Measurements from ENCODE around the gene ANO6.

The ANO6 gene

DNA sequence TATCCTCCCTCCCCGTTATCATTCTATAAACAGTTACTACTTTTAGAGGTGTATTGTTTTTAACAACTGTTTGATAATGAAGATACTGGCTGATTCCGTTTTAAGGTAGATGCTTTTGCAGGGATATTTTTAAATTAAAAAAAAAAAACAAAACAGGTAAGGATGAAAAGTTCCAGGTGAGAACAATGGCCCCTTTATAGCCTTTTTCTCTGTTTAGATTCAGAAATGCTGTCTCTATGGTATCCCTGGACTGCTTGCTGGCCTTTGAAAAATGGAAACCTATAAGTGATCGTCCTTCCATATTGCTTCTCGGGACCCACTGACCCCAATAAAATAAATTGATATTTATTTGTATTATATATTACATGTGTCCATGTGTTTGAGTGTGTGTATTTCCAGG, 23.2 kb upstream of the ANO6 start:
- in situ Hi-C loops (cut with MboI; ENCODE audit: low sequenced_read_pairs, unreplicated experiment) = no loop called here
- TF ChIP-seq, protein P1, sequence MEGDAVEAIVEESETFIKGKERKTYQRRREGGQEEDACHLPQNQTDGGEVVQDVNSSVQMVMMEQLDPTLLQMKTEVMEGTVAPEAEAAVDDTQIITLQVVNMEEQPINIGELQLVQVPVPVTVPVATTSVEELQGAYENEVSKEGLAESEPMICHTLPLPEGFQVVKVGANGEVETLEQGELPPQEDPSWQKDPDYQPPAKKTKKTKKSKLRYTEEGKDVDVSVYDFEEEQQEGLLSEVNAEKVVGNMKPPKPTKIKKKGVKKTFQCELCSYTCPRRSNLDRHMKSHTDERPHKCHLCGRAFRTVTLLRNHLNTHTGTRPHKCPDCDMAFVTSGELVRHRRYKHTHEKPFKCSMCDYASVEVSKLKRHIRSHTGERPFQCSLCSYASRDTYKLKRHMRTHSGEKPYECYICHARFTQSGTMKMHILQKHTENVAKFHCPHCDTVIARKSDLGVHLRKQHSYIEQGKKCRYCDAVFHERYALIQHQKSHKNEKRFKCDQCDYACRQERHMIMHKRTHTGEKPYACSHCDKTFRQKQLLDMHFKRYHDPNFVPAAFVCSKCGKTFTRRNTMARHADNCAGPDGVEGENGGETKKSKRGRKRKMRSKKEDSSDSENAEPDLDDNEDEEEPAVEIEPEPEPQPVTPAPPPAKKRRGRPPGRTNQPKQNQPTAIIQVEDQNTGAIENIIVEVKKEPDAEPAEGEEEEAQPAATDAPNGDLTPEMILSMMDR (IDR thresholded peaks at IDR 0.05; ENCODE audit: borderline replicate concordance, control extremely low read depth, extremely low read depth, insufficient read depth, missing control alignments) = no peak
- no peak for DNase-seq (ENCODE audit: low spot score)

DNA sequence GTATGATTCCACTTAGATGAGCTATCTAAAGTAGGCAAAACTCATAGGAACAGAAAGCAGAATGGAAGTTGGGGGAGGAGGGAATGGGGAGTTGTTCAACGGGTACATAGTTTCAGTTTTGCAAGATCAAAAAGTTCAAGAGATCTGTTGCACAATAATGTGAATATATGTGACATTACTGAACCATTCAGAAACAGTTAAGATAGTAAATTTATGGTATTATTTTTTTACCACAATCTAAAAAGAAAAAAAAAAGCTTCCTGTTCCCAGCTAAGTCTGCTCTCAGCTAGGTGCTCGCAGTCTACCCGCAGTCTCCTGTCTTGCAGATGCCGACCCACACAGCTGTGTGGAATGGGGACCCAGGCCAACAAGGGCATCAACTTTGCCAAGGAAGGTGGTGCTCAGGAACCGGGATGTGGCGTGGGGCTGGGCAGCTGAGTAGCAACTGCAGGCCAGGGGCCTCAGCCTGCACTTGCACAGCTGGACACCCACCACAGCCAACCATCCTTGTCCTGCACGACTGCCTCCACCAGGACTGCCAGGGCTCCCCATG, 15.3 kb upstream of the ANO6 start:
- no peak for DNase-seq (ENCODE audit: low spot score)
- in situ Hi-C loops (cut with MboI; ENCODE audit: low sequenced_read_pairs, unreplicated experiment) = no loop called here
- TF ChIP-seq, protein P1 (IDR thresholded peaks at IDR 0.05; ENCODE audit: borderline replicate concordance, control extremely low read depth, extremely low read depth, insufficient read depth, missing control alignments) = no peak

DNA sequence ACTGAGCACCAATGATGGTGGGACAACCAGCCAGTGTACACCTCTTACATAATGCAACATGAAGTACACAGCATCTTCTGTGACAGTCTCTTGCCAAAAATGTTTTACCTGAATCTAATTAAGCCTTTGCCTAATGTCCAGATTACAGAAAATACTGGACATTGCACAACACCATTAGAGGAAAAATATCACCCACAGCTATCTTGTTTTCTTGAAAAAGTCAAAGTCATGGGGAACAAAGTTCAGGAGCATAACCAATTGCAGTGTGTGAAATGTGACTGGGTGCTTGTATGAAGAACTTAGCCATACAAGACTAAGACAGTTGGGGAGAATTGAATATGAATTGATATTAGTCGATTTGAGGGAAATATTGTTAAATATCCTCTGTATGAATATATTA, 12.1 kb upstream of the ANO6 start:
- in situ Hi-C loops (cut with MboI; ENCODE audit: low sequenced_read_pairs, unreplicated experiment) = no loop called here
- no peak for DNase-seq (ENCODE audit: low spot score)
- TF ChIP-seq, protein P1 (IDR thresholded peaks at IDR 0.05; ENCODE audit: borderline replicate concordance, control extremely low read depth, extremely low read depth, insufficient read depth, missing control alignments) = no peak

DNA sequence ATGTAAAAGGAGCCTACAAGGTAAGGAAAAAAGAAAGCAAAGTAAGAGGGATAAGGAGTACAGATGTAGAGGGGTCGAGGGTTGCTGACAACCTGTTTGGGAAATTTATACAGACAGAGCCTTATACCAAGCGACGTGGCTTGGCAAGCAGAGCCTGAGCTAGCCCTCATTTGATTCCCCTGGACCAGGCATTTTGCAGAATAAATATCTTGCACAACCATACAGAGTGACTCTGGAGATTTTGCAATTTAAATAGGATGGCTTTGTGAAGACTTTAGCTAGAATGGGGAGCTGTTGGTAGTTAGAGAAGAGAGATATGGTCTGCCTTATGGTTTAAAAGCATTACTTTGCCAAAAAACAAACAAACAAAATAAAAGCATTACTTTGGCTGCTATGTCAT, 11.1 kb upstream of the ANO6 start:
- TF ChIP-seq, protein P1 (IDR thresholded peaks at IDR 0.05; ENCODE audit: borderline replicate concordance, control extremely low read depth, extremely low read depth, insufficient read depth, missing control alignments) = no peak
- in situ Hi-C loops (cut with MboI; ENCODE audit: low sequenced_read_pairs, unreplicated experiment) = no loop called here
- DNase-seq (ENCODE audit: low spot score) = no peak

DNA sequence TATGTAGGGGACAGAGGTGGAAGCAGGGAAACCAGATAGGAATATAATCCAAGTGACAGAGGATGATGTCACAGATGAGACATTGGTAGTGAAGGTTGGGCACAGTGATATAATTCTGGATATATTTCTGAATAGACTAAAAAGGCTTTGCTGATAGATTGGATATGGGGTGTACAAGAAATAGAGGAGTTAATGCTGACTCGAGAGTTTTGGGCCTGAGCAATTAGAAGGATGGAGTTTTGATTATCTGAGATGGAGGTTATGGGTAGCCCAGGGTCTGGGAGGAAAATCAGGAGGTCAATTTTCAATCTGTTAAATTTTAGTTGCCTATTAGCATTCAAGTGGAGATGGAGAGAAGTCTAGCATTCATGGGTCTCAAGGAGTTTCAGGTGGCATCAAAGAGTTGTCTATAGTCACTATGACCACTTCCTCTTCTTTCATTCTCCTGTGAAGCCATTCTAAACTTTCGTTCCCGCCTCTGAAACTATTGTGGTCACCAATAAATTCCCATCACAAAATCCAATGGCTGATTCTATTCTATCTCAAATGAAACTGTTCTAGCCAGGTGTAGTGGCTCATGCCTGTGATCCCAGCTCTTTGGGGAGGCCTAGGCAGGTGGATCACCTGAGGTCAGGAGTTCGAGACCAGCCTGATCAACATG, 10.6 kb upstream of the ANO6 start:
- in situ Hi-C loops (cut with MboI; ENCODE audit: low sequenced_read_pairs, unreplicated experiment) = no loop called here
- DNase-seq (ENCODE audit: low spot score) = no peak
- TF ChIP-seq, protein P1 (IDR thresholded peaks at IDR 0.05; ENCODE audit: borderline replicate concordance, control extremely low read depth, extremely low read depth, insufficient read depth, missing control alignments) = no peak

DNA sequence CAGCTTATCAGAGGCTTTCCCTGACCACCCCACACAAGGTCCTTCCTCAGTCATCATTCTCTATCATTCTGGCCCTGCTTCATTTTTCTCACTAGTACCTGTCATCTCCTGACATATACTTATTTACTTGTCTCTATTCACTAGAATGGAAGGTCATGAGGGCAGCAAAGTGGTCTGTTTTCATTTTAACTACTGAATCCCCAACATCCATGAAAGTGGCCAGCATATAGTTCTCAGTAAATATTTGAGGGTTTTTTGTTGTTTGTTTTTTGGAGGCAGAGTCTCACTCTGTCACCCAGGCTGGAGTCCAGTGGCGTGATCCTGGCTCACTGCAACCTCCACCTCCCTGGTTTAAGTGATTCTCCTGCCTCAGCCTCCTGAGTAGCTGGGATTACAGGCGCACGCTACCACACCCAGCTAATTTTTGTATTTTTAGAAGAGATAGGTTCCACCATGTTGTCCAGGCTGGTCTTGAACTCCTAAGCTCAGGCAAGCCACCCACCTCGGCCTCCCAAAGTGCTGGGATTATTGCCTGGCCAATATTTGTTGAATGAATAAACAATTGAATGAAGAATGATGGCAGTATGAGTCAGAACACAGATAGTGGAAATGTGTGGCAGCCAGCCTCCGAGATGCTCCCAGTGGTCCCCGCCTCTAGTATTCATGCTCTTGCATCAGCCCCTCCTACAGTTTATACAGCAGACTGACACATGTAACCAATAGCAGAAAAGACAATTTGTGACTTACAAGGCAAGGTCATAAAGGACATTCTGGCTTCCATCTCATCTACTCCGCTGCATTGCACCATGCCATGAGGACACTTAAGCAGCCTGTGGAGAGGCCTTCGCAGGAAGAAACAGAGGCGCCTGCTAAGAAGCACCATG, 7.0 kb upstream of the ANO6 start:
- in situ Hi-C loops (cut with MboI; ENCODE audit: low sequenced_read_pairs, unreplicated experiment) = no loop called here
- DNase-seq (ENCODE audit: low spot score) = no peak
- TF ChIP-seq, protein P1 (IDR thresholded peaks at IDR 0.05; ENCODE audit: borderline replicate concordance, control extremely low read depth, extremely low read depth, insufficient read depth, missing control alignments) = no peak
